Endodermal cell (in vitro differentiated cells): ENCODE results near the gene MARCHF3. TPM values are rescaled to one million over a fixed set of nuclear protein-coding genes. Genes with fewer than 3 reads are reported as not detected.

Source experiments
- DNase-seq: peaks from one replicate; pipeline ENCODE4 v3.0.0-alpha.2; 2017
- H3K27ac ChIP-seq: 2 replicates; pipeline ENCODE4 v1.5.1; 2013; ENCODE audit warnings: mild to moderate bottlenecking, low read depth, low read length, moderate library complexity
- H3K27me3 ChIP-seq: 2 replicates; pipeline ENCODE4 v1.6.1; 2013; ENCODE audit warnings: mild to moderate bottlenecking, low read length, moderate library complexity; ENCODE audit not compliant: insufficient read depth, control insufficient read depth, poor library complexity, severe bottlenecking
- H3K36me3 ChIP-seq: 2 replicates; pipeline ENCODE4 v1.7.0; 2013; ENCODE audit warnings: mild to moderate bottlenecking, low read length, moderate library complexity; ENCODE audit not compliant: control insufficient read depth, insufficient read depth
- H3K4me1 ChIP-seq: one replicate; pipeline ENCODE4 v1.7.0; 2013; ENCODE audit warnings: low read length; ENCODE audit not compliant: control insufficient read depth, insufficient read depth
- H3K4me3 ChIP-seq: 2 replicates; pipeline ENCODE4 v1.5.1; 2013; ENCODE audit warnings: mild to moderate bottlenecking, low read length, moderate library complexity
- H3K9ac ChIP-seq: 2 replicates; pipeline ENCODE4 v1.6.1; 2013; ENCODE audit warnings: mild to moderate bottlenecking, low read length, moderate library complexity; ENCODE audit not compliant: poor library complexity, severe bottlenecking; ENCODE audit errors: extremely low read depth
- H3K9me3 ChIP-seq: 2 replicates; pipeline ENCODE4 v1.6.1; 2013; ENCODE audit warnings: mild to moderate bottlenecking, low read length, moderate library complexity; ENCODE audit not compliant: control insufficient read depth
- H3K27ac Mint-ChIP-seq: 2 replicates; pipeline ENCODE4 v1.8.0; 2020; ENCODE audit warnings: mixed read lengths
- H3K27me3 Mint-ChIP-seq: 2 replicates; pipeline ENCODE4 v1.8.0; 2021; ENCODE audit warnings: mild to moderate bottlenecking, mixed read lengths; ENCODE audit not compliant: insufficient read depth
- H3K36me3 Mint-ChIP-seq: 2 replicates; pipeline ENCODE4 v1.8.0; 2020; ENCODE audit warnings: low read depth, mixed read lengths
- H3K4me1 Mint-ChIP-seq: 2 replicates; pipeline ENCODE4 v1.8.0; 2020; ENCODE audit warnings: mixed read lengths
- H3K4me3 Mint-ChIP-seq: 2 replicates; pipeline ENCODE4 v1.8.0; 2020; ENCODE audit warnings: mild to moderate bottlenecking, moderate library complexity, mixed read lengths
- H3K9me3 Mint-ChIP-seq: 2 replicates; pipeline ENCODE4 v1.8.0; 2020; ENCODE audit warnings: mild to moderate bottlenecking, mixed read lengths
- WGBS, 2 experiments: methylation state at CpG; one replicate each; pipeline versions ENCODE4 v1.1.5 to v1.1.7; 2013; ENCODE audit warnings: missing lambda C conversion rate in 2 of 2, mixed read lengths in 1 of 2; ENCODE audit not compliant: insufficient coverage in 1 of 2, insufficient read length in 1 of 2; 5-methylcytosine and 5-hydroxymethylcytosine counted together
- total RNA-seq, 2 donors: library from RNA; stranded (reverse); fragmentation: NEBNext Ultra II Directional in 1 of 2; extraction: Animal tissue kit (Norgen Biotek cat#: 25700) in 1 of 2; gene quantifications; 2 replicates in 1 of 2; 3 replicates in 1 of 2; pipeline ENCODE4 v1.2.1, GENCODE V29; 2021
- TF ChIP-seq, protein P1 (sequence below): fragments of 200-600 bp; sonication (generic); conservative IDR thresholded peaks from 2 replicates; pipeline ENCODE4 v1.5.0; 2021; ENCODE audit warnings: antibody characterized with exemption, mild to moderate bottlenecking

Gene MARCHF3
- total RNA-seq, 2 donors from 2014 or later = 4.4 to 11.3 TPM

DNA sequence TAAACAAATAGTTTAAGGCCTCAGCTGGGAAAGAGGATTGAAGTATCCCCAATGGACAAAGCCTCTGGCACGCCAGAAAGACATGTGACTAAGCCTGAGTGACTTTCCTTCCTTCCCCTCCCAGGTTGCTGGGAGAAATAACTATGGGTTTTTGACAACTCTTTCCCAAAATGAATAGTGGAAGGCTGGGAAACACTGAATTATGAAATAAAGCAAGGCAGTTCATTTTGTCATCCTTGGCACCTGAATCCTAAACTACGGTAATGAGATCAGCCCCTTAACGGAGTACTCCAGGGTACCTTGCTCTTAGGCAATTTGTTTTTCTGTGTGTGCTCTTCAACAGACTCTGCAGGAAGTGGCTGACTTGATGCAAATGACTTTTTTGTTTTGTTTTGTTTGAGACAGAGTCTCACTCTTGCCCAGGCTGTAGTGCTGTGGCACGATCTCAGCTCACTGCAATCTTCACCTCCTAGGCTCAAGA lies 178.2 kb downstream of the MARCHF3 start:
- no peaks in the 10 kb centered on the region for H3K27me3 Mint-ChIP-seq
- DNase-seq = no peak
- H3K4me3 Mint-ChIP-seq = no peak overlapping the region
- peaks cover 50% of the 10 kb centered on the region for H3K4me1 Mint-ChIP-seq
- H3K36me3 Mint-ChIP-seq = peaks cover 37% of the 10 kb centered on the region
- TF ChIP-seq, protein P1, sequence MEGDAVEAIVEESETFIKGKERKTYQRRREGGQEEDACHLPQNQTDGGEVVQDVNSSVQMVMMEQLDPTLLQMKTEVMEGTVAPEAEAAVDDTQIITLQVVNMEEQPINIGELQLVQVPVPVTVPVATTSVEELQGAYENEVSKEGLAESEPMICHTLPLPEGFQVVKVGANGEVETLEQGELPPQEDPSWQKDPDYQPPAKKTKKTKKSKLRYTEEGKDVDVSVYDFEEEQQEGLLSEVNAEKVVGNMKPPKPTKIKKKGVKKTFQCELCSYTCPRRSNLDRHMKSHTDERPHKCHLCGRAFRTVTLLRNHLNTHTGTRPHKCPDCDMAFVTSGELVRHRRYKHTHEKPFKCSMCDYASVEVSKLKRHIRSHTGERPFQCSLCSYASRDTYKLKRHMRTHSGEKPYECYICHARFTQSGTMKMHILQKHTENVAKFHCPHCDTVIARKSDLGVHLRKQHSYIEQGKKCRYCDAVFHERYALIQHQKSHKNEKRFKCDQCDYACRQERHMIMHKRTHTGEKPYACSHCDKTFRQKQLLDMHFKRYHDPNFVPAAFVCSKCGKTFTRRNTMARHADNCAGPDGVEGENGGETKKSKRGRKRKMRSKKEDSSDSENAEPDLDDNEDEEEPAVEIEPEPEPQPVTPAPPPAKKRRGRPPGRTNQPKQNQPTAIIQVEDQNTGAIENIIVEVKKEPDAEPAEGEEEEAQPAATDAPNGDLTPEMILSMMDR = no peak
- Histone ChIP-seq H3K36me3 (peaks cover 15% of the 10 kb centered on the region), H3K27me3 (no peaks in the 10 kb centered on the region), H3K4me1 (peaks cover 14% of the 10 kb centered on the region), H3K9me3 (no peaks in the 10 kb centered on the region), H3K27ac (no peak overlapping the region), H3K9ac (no peak overlapping the region), H3K4me3 (no peak overlapping the region)
- peaks cover 18% of the 10 kb centered on the region for H3K9me3 Mint-ChIP-seq
- peak overlapping the region; percentile 74 for H3K27ac Mint-ChIP-seq
- WGBS, 2 experiments = 83 to 87% methylated on average over 4 of the region's 4 CpGs

DNA sequence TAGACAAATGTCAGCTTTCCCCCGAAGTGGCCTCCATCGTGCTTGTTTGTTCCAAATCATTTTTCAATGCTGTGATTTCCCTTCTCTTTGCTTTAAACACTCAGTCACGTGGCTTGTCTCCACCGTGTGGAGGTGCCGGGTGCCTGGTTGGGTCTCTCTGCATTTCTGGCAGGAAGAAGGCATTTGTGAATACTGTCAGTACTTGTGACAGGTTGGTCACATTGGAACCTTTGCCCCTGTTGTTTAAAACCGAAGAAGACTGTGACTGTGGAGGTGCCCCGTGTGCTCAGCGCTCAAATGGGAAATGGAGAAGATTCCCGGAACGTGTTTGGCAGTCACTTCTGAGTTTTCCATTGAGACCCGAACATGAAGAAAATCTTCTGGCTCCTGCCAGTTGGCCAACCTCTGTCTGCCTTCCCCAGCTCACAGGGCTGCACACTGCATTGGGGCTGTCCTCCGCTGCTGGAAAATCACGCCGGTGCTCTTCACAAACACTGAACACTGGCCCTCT lies 178.8 kb downstream of the MARCHF3 start:
- no peak overlapping the region for H3K9ac ChIP-seq
- no peak overlapping the region for H3K4me3 ChIP-seq
- H3K9me3 ChIP-seq = no peaks in the 10 kb centered on the region
- peaks cover 20% of the 10 kb centered on the region for H3K4me1 ChIP-seq
- no peak overlapping the region for H3K27ac ChIP-seq
- peaks cover 15% of the 10 kb centered on the region for H3K36me3 ChIP-seq
- TF ChIP-seq, protein P1 = no peak
- peak; percentile 49 for DNase-seq
- H3K27me3 ChIP-seq = no peaks in the 10 kb centered on the region
- no peak overlapping the region for H3K4me3 Mint-ChIP-seq
- H3K9me3 Mint-ChIP-seq = peaks cover 18% of the 10 kb centered on the region
- H3K36me3 Mint-ChIP-seq = peaks cover 32% of the 10 kb centered on the region
- peaks cover 56% of the 10 kb centered on the region for H3K4me1 Mint-ChIP-seq
- H3K27ac Mint-ChIP-seq = no peak overlapping the region
- WGBS, 2 experiments = 91 to 95% methylated on average over 13 to 14 of the region's 14 CpGs
- no peaks in the 10 kb centered on the region for H3K27me3 Mint-ChIP-seq

DNA sequence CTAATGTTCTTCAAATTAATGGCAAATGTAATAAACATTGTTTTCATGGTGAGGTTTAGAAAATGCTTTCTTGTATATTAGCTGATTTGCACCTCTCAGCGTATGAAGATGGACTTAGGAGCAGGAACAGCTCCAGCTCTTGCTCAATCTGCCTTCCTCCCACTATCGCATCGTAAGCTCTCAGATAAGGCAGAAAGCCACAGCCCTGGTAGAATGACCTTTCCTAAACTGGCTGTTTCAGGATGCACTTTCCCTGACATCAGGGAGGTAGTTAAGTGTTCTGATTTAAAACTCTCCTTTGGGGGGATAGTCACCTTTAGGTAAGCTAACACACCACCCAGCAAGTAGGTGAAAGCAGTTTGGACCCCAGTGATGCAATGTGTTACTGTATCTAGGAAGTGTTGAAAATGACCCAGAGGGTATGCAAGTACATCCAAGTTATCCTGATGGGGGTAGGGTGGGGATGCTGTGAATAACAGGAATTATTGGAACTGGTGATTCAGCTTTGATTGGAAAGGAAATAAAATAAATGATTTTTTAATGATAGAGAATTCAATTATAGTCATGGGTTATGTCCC lies 181.2 kb downstream of the MARCHF3 start:
- H3K36me3 ChIP-seq = peaks cover 6% of the 10 kb centered on the region
- no peak overlapping the region for H3K27ac ChIP-seq
- WGBS, 2 experiments = 85 to 92% methylated on average over 2 to 3 of the region's 3 CpGs
- H3K27me3 ChIP-seq = no peaks in the 10 kb centered on the region
- H3K9ac ChIP-seq = no peak overlapping the region
- H3K4me3 ChIP-seq = no peak overlapping the region
- no peaks in the 10 kb centered on the region for H3K9me3 ChIP-seq
- H3K4me1 Mint-ChIP-seq = peaks cover 75% of the 10 kb centered on the region
- no peak overlapping the region for H3K27ac Mint-ChIP-seq
- H3K27me3 Mint-ChIP-seq = no peaks in the 10 kb centered on the region
- H3K36me3 Mint-ChIP-seq = peaks cover 19% of the 10 kb centered on the region
- TF ChIP-seq, protein P1 = no peak
- peak; percentile 34 for DNase-seq
- peaks cover 11% of the 10 kb centered on the region for H3K9me3 Mint-ChIP-seq
- no peak overlapping the region for H3K4me3 Mint-ChIP-seq
- peaks cover 26% of the 10 kb centered on the region for H3K4me1 ChIP-seq
